ENCODE measurements around the gene FKBP15.

- TF ChIP-seq REST (tag by site-specific recombination; IDR thresholded peaks at IDR 0.05) (no peak), BCL11A (tag by site-specific recombination; IDR thresholded peaks at IDR 0.05; ENCODE audit: low read depth) (no peak), RBAK (tag by site-specific recombination; IDR thresholded peaks at IDR 0.05) (no peak), PRDM10 (tag by site-specific recombination; IDR thresholded peaks at IDR 0.05) (no peak), ZFP3 (tag by site-specific recombination; IDR thresholded peaks at IDR 0.05; ENCODE audit: low read depth) (no peak), FEZF1 (tag by site-specific recombination; IDR thresholded peaks at IDR 0.05) (no peak), CTCF (tag by site-specific recombination; IDR thresholded peaks at IDR 0.05) (no peak)
These were observed 17.3 kb upstream of the FKBP15 start for GRCh38 chr9:113238202-113238858.

All from HEK293 (cell line).